GM23338 (cell line): ENCODE results near the gene ZNF879.

Source experiments
- CTCF ChIP-seq, 2 experiments: fragments of 200-600 bp in 1 of 2; sonication (generic) in 1 of 2; conservative IDR thresholded peaks; 2 replicates each; pipeline versions ENCODE4 v1.5.1 to v1.6.1; 2016 to 2017; ENCODE audit warnings: antibody characterized with exemption in 2 of 2, low read depth in 2 of 2, mild to moderate bottlenecking in 2 of 2, moderate library complexity in 1 of 2
- EZH2phosphoT487 ChIP-seq: fragments of 200-600 bp; sonication (generic); IDR thresholded peaks from one replicate; pipeline ENCODE4 v1.8.1; 2018; ENCODE audit warnings: antibody characterized with exemption; ENCODE audit not compliant: unreplicated experiment
- POLR2AphosphoS5 ChIP-seq: IDR thresholded peaks from 2 replicates; pipeline ENCODE4 v1.6.1; 2016; ENCODE audit warnings: antibody characterized with exemption, low read depth
- REST ChIP-seq: IDR thresholded peaks from one replicate; pipeline ENCODE4 v1.6.1; 2018; ENCODE audit warnings: antibody characterized with exemption; ENCODE audit not compliant: unreplicated experiment

GRCh38 chr5:178995341-178995690 is 28.3 kb upstream of the ZNF879 start:
- TF ChIP-seq CTCF (conservative IDR thresholded peaks at IDR 0.05; ENCODE audit: low read depth in 2 of 2) = no peak
- no peak for TF ChIP-seq EZH2phosphoT487
- no peak for TF ChIP-seq POLR2AphosphoS5
- no peak for TF ChIP-seq REST
